Mucosa of stomach (tissue), 1 donor: ENCODE measurements around the gene RNF224.

Experiments used
- H3K27me3 ChIP-seq: one replicate; pipeline ENCODE4 v1.7.0; 2013; ENCODE audit warnings: mild to moderate bottlenecking, low read length; ENCODE audit not compliant: control insufficient read depth, insufficient read depth
- H3K36me3 ChIP-seq: one replicate; pipeline ENCODE4 v1.7.0; 2013; ENCODE audit warnings: low read length; ENCODE audit not compliant: control insufficient read depth, insufficient read depth
- H3K4me1 ChIP-seq: one replicate; pipeline ENCODE4 v1.7.0; 2013; ENCODE audit warnings: mild to moderate bottlenecking, low read length; ENCODE audit not compliant: control insufficient read depth, insufficient read depth
- H3K4me3 ChIP-seq: one replicate; pipeline ENCODE4 v1.7.0; 2013; ENCODE audit warnings: low read length
- H3K9ac ChIP-seq: one replicate; pipeline ENCODE4 v1.7.0; 2013; ENCODE audit warnings: mild to moderate bottlenecking, low read length, moderate library complexity
- H3K9me3 ChIP-seq: one replicate; pipeline ENCODE4 v1.7.0; 2013; ENCODE audit warnings: mild to moderate bottlenecking, low read length, moderate library complexity; ENCODE audit not compliant: control insufficient read depth
- donor health status: Pancreatic carcinoma.

Gene RNF224

DNA sequence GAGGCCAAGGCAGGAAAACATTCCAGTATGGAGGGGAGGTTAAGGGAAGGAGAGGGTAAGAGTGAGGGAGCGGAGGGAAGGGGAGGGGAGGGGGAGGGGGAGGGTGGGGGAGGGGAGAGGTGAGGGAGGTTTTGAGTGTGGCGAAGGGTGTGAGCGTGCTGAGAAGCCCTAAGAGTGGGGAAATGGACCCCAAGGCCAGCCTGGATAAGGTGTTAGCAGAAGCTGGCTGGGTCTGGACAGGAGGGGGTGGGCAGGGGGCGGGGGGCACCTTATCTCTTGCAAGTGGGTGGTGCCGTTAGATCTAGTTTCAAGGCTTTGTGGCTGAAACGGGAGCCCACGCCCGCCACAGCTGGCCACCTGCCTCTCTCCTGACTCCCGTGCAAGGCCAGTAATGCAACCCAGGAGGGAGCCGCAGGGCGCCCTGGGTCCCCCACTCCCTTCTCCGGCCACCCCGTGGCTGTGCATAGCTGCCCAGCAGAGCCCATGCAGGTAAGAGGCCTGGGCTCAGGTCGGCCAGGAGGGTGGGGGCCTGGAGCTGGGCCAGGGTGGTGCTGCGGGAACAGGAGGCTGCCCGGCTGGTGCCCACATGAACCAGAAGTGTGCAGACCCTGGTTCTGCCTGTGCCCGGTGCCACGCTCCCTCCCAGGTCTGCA lies 677 bp downstream of the RNF224 start:
- H3K4me1 ChIP-seq, result peaks cover 56% of the 10 kb centered on the region
- no peak overlapping the region for H3K4me3 ChIP-seq
- H3K36me3 ChIP-seq, result no peaks in the 10 kb centered on the region
- no peak overlapping the region for H3K9ac ChIP-seq
- H3K27me3 ChIP-seq, result peaks cover 31% of the 10 kb centered on the region
- no peaks in the 10 kb centered on the region for H3K9me3 ChIP-seq

DNA sequence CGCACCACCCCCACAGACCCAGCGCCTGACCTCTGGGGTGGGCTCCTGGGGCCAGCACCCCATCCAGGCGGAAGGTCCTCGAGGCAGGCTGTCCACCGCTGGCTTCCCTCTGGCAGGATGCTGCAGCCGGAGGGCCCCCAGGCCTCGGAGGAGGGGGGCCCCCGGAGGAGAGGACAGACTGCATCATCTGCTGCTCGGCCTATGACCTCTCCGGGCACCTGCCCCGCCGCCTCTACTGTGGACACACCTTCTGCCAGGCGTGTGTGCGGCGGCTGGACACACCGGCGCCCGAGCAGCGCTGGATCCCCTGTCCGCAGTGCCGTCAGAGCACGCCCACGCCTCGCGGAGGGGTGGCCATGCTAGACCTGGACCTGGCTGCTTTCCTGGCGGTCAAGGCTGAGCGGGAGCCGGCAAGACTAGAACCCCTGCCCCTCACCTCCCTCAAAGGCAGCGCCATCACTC lies 1.2 kb downstream of the RNF224 start:
- no peaks in the 10 kb centered on the region for H3K9me3 ChIP-seq
- no peak overlapping the region for H3K4me3 ChIP-seq
- H3K4me1 ChIP-seq, result peaks cover 54% of the 10 kb centered on the region
- H3K27me3 ChIP-seq, result peaks cover 36% of the 10 kb centered on the region
- H3K9ac ChIP-seq, result no peak overlapping the region
- no peaks in the 10 kb centered on the region for H3K36me3 ChIP-seq

DNA sequence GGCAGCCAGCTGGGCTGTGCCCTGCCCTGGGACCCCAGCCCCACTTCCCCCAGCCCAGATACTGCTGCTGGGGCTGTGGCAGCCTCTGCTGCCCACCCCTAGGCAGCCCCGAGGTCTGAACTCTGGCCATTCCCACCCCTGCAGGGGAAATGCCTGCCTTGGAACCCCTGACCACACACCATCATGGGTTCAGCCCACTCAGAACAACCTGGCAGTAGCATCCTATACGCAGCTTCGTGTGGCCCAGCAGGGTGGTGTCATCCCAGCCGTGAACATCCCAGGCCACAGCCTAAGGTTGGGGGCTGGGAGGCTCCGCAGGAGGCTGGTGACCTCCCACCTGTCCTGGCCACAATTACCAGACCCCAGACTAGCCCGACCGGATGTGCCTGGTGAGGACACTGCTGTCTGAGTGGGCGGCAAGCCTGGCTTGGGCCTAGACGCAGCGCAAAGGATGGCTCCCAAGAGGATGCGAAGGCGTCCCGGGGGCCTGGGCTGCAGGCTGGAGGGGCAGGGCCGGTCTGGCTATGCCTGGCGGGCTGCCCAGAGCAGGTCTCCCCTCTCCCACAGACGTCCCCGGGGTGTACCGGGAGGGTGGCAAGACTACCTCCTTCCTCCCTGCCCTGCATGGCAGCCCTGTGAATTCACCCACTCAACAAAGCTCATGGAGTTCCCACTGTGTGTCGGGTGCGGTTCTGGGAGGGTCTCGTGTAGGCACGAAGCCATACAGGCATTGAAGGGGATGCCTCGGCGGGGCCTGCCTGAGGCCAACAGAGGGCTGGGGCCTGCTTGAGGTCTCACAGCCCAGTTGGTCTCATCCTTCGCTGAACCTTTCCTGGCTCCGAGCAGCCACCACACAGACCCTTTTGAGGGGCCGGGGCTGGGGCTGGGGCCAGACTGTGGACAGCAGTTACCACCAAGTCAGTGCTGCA lies 1.9 kb downstream of the RNF224 start:
- H3K4me1 ChIP-seq, result peaks cover 49% of the 10 kb centered on the region
- no peak overlapping the region for H3K9ac ChIP-seq
- H3K27me3 ChIP-seq, result peaks cover 39% of the 10 kb centered on the region
- H3K4me3 ChIP-seq, result no peak overlapping the region
- no peaks in the 10 kb centered on the region for H3K9me3 ChIP-seq
- no peaks in the 10 kb centered on the region for H3K36me3 ChIP-seq

DNA sequence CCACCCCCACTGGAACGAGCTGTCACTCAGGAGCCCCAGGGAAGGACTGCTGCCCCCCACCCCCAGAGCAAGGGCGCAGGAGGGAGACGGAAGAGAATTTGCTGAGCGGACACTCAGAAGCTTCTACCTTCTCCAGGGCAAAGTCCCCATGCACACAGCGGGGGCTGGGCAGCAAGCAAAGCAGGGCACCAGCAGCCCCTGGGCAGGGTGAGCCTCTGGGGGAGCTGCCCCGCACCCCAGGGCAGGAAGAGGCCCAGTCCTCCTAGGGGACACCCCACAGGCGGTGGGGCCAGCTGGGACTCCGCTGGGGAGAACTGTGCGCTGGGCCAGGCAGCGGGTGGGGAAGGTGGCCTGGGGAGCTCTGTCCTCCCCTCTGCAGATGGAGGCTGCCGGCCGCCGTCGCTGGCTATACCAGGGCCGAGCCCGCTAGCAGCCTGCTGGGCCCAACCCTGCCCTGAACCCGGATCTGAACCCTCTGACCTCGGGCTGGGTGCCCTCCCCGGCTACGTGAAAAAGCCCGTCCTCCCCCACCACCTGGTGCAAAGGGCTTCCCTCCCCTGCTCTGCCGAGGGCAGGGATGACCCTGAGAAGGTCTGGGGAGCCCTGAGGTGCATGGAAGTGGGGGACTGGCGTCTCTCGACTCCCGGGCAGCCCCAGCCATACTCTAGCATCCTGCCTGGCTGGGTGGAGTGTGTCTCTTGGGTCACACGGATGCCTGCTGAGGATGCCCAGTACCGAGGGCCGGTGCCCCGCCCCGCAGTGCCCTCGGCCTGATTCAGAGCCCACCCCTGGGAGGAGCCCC lies 2.8 kb downstream of the RNF224 start:
- H3K4me1 ChIP-seq, result peaks cover 41% of the 10 kb centered on the region
- peaks cover 47% of the 10 kb centered on the region for H3K27me3 ChIP-seq
- H3K9me3 ChIP-seq, result no peaks in the 10 kb centered on the region
- no peak overlapping the region for H3K4me3 ChIP-seq
- no peaks in the 10 kb centered on the region for H3K36me3 ChIP-seq
- H3K9ac ChIP-seq, result no peak overlapping the region

DNA sequence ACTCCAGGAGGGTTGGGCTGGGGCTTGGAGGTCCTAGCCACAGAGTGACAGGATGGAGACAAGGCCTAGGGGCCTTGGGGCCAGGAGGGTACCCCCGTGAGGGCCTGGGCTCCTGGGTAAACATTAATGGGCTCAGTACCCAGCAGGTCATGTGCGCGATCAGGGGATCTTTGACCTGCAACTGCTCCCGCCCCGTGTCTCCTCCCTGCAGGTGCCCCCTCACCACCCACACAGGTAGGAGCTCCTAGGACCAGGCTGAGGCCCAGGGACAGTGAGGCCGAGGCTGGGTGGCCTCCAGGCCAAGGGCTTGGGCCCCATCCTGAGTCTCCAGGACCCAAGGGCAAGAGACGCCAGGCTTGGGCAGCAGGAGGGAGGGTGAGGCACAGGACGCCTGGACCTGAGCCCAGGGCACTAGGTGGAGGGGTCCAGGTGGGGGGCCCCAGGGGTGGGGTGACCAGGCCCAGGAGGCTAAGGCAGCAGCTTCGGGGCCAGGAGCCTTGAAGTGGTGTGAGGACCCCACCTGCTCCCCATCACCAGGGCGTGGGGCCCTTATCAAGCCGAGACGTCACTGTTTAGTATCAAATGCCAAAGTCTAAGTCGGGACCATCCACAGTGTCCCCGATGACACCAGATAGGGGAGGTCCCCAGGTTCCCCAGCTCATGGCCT lies 3.5 kb downstream of the RNF224 start, which contains the start of gene SLC34A3:
Gene SLC34A3, plus strand, starts transcription at position 197 of the 667 bp plus-strand sequence. CDS start 802 bp downstream, outside the sequence.
- Histone ChIP-seq H3K9me3 (no peaks in the 10 kb centered on the region), H3K9ac (no peak within 1 kb of the TSS), H3K4me3 (no peak within 1 kb of the TSS), H3K36me3 (no peaks in the 10 kb centered on the region), H3K4me1 (peaks cover 35% of the 10 kb centered on the region), H3K27me3 (peaks cover 55% of the 10 kb centered on the region)

DNA sequence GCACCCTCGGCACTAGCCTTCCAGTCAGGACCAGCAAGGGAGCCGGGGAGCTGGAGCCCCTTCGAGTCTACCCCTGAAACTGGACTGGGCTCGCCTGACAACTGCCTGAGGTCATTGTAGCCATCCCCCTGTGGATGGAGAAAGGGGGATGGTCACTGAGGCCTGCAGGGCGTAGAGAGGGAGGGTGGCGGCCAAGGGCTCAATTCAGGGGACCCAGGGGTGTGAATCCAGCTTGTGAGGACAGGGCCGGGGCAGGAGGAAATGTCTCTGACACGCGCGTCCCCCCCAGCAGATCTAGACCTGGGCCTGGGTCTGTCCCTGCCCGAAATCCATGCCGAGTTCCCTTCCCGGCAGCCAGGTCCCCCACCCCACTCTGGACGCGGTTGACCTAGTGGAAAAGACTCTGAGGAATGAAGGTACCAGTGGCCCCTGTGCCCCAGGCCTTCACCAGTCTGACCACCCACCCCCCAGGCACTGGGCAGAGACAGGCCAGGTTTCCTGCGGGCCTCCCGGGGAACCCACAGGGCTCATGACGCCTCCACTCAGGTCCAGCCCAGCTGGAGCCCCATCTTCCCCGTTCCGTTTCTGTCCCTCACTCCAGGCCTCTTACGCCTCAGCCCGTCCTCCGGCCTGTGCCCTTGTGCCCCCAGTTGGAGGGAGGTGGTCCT lies 4.2 kb downstream of the RNF224 start:
- no peaks in the 10 kb centered on the region for H3K9me3 ChIP-seq
- peaks cover 59% of the 10 kb centered on the region for H3K27me3 ChIP-seq
- no peaks in the 10 kb centered on the region for H3K36me3 ChIP-seq
- H3K4me1 ChIP-seq, result peaks cover 34% of the 10 kb centered on the region
- H3K4me3 ChIP-seq, result no peak overlapping the region
- no peak overlapping the region for H3K9ac ChIP-seq

DNA sequence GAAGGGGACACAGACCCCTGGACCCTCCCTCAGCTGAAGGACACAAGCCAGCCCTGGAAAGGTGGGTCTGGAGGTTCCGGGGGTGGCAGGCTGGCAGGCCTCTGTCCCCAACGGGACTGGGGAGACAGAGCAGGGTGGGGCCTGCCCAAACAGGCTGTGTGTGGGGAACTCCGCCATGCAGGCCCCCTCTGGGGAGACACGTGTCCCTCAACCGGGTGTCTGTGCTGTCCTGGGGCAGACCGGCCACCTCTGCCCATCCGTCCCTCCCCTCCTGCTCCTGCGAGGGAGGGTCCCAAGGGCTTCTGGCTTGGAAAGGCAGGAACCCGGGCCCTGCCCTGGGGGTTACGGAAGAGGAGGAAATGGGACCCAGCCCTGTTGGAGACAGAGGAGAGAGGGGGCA lies 4.8 kb downstream of the RNF224 start:
- peaks cover 34% of the 10 kb centered on the region for H3K4me1 ChIP-seq
- H3K4me3 ChIP-seq, result no peak overlapping the region
- H3K9ac ChIP-seq, result no peak overlapping the region
- H3K9me3 ChIP-seq, result no peaks in the 10 kb centered on the region
- no peaks in the 10 kb centered on the region for H3K36me3 ChIP-seq
- peaks cover 59% of the 10 kb centered on the region for H3K27me3 ChIP-seq

DNA sequence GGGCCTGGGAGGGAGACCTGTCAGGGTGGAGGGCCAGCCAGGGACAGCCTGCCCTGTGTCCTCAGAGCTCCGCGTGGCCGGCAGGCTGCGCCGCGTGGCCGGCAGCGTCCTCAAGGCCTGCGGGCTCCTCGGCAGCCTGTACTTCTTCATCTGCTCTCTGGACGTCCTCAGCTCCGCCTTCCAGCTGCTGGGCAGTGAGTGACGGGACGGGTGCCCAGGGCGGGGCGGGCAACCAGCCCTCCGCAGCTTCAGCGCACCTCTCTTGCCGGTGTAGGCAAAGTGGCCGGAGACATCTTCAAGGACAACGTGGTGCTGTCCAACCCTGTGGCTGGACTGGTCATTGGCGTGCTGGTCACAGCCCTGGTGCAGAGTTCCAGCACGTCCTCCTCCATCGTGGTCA lies 5.2 kb downstream of the RNF224 start:
- peaks cover 34% of the 10 kb centered on the region for H3K4me1 ChIP-seq

DNA sequence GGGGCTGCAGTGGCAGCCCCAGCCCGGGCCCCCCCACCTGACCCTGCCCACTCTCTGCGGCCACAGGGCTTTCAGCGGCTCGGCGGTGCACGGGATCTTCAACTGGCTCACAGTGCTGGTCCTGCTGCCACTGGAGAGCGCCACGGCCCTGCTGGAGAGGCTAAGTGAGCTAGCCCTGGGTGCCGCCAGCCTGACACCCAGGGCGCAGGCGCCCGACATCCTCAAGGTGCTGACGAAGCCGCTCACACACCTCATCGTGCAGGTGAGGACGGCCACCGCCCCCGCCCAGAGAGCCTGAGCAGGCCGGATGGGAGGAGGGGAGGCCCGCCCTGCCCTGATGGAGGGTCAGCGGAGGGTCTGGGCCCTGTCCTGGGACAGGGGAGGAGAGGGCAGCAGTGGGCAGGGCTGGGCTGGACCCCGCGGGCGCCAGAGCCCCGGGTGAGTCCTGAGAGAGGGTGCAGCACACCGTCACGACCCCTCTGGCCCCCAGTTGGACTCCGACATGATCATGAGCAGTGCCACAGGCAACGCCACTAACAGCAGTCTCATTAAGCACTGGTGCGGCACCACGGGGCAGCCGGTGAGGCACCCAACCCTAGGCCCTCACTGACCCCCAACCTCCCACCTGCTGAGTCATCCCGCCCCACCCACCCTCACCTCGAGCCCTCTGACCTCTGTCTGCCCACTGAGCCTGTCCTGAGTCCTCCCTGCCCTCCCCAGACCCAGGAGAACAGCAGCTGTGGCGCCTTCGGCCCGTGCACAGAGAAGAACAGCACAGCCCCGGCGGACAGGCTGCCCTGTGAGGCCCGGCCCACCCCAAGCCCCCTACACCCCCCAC lies 6.1 kb downstream of the RNF224 start:
- peaks cover 59% of the 10 kb centered on the region for H3K27me3 ChIP-seq
- H3K9me3 ChIP-seq, result no peaks in the 10 kb centered on the region
- H3K4me3 ChIP-seq, result no peak overlapping the region
- no peaks in the 10 kb centered on the region for H3K36me3 ChIP-seq
- H3K9ac ChIP-seq, result no peak overlapping the region
- peaks cover 37% of the 10 kb centered on the region for H3K4me1 ChIP-seq

More for the DNA sequence above, 5.2 kb downstream of the RNF224 start:
- Histone ChIP-seq H3K9ac (no peak overlapping the region), H3K9me3 (no peaks in the 10 kb centered on the region), H3K36me3 (no peaks in the 10 kb centered on the region), H3K4me3 (no peak overlapping the region), H3K27me3 (peaks cover 59% of the 10 kb centered on the region)

DNA sequence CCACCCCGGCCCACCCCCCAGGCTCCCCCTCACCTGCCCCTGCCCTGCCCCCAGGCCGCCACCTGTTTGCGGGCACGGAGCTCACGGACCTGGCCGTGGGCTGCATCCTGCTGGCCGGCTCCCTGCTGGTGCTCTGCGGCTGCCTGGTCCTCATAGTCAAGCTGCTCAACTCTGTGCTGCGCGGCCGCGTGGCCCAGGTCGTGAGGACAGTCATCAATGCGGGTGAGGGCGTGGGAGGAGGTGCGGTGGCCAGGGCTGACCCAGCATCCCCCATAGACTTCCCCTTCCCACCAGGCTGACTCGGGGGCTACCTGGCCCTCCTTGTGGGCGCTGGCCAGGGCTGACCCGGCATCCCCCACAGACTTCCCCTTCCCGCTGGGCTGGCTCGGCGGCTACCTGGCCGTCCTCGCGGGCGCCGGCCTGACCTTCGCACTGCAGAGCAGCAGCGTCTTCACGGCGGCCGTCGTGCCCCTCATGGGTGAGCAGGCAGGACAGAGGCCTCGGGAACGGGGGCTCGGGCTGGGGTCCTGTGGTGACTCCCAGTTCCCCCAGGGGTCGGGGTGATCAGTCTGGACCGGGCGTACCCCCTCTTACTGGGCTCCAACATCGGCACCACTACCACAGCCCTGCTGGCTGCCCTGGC lies 6.9 kb downstream of the RNF224 start:
- H3K4me3 ChIP-seq, result no peak overlapping the region
- no peaks in the 10 kb centered on the region for H3K36me3 ChIP-seq
- H3K9ac ChIP-seq, result no peak overlapping the region
- H3K27me3 ChIP-seq, result peaks cover 53% of the 10 kb centered on the region
- H3K4me1 ChIP-seq, result peaks cover 36% of the 10 kb centered on the region
- no peaks in the 10 kb centered on the region for H3K9me3 ChIP-seq
